Parathyroid adenoma (tissue), 2 donors: Measurements from ENCODE around the gene ASTN2.

ENCODE experiments used
- H2AFZ ChIP-seq: fragments of 300-600 bp; sonication (generic); one replicate; pipeline ENCODE4 v1.7.0; 2017; ENCODE audit warnings: antibody characterized with exemption, mild to moderate bottlenecking
- H3K27ac ChIP-seq: fragments of 300-600 bp; sonication (generic); one replicate; pipeline ENCODE4 v1.7.0; 2017
- H3K27me3 ChIP-seq: fragments of 300-600 bp; sonication (generic); one replicate; pipeline ENCODE4 v1.7.0; 2017; ENCODE audit warnings: low read length; ENCODE audit not compliant: control insufficient read depth, insufficient read depth
- H3K36me3 ChIP-seq: fragments of 300-600 bp; sonication (generic); one replicate; pipeline ENCODE4 v1.7.0; 2017; ENCODE audit warnings: low read length; ENCODE audit not compliant: control insufficient read depth, insufficient read depth
- H3K4me1 ChIP-seq: fragments of 300-600 bp; sonication (generic); one replicate; pipeline ENCODE4 v1.7.0; 2017; ENCODE audit warnings: control low read depth
- H3K4me2 ChIP-seq: fragments of 300-600 bp; sonication (generic); one replicate; pipeline ENCODE4 v1.7.0; 2017; ENCODE audit warnings: low read length
- H3K4me3 ChIP-seq: fragments of 300-600 bp; sonication (generic); one replicate; pipeline ENCODE4 v1.7.0; 2017; ENCODE audit warnings: low read depth, low read length
- H3K79me2 ChIP-seq: fragments of 300-600 bp; sonication (generic); one replicate; pipeline ENCODE4 v1.7.0; 2017; ENCODE audit warnings: control low read depth
- H3K9ac ChIP-seq: fragments of 300-600 bp; sonication (generic); one replicate; pipeline ENCODE4 v1.7.0; 2017; ENCODE audit warnings: mild to moderate bottlenecking
- H3K9me3 ChIP-seq: fragments of 300-600 bp; sonication (generic); one replicate; pipeline ENCODE4 v1.7.0; 2017; ENCODE audit warnings: low read length; ENCODE audit not compliant: control insufficient read depth
- CTCF ChIP-seq: fragments of 300-600 bp; sonication (generic); IDR thresholded peaks from one replicate; pipeline ENCODE4 v1.7.0; 2017; ENCODE audit warnings: antibody characterized with exemption, mild to moderate bottlenecking
- donor health status: primary hyperparathyroidism.

Gene ASTN2

GRCh38 chr9:117214416-117214815 lies 200.4 kb downstream of the ASTN2 start:
- Histone ChIP-seq H3K27me3 (no peaks in the 10 kb centered on the region), H3K79me2 (no peaks in the 10 kb centered on the region), H3K4me3 (no peak overlapping the region), H2AFZ (no peak overlapping the region), H3K9me3 (no peaks in the 10 kb centered on the region), H3K4me1 (no peaks in the 10 kb centered on the region), H3K9ac (no peak overlapping the region), H3K27ac (no peak overlapping the region), H3K36me3 (no peaks in the 10 kb centered on the region), H3K4me2 (no peak overlapping the region)
- TF ChIP-seq CTCF, result no peak

GRCh38 chr9:117211280-117211679 lies 203.6 kb downstream of the ASTN2 start:
- Histone ChIP-seq H3K9ac (no peak overlapping the region), H3K27ac (no peak overlapping the region), H2AFZ (no peak overlapping the region), H3K36me3 (no peaks in the 10 kb centered on the region), H3K4me3 (no peak overlapping the region), H3K4me2 (no peak overlapping the region), H3K27me3 (no peaks in the 10 kb centered on the region), H3K79me2 (no peaks in the 10 kb centered on the region), H3K9me3 (no peaks in the 10 kb centered on the region), H3K4me1 (no peaks in the 10 kb centered on the region)
- TF ChIP-seq CTCF, result no peak

- no peaks in the 10 kb centered on the region for H3K36me3 ChIP-seq
- no peak for TF ChIP-seq CTCF
- no peaks in the 10 kb centered on the region for H3K4me1 ChIP-seq
- H3K4me3 ChIP-seq, result no peak overlapping the region
- H3K9me3 ChIP-seq, result no peaks in the 10 kb centered on the region
- no peak overlapping the region for H2AFZ ChIP-seq
- no peaks in the 10 kb centered on the region for H3K79me2 ChIP-seq
- no peak overlapping the region for H3K27ac ChIP-seq
- H3K4me2 ChIP-seq, result no peak overlapping the region
- H3K27me3 ChIP-seq, result no peaks in the 10 kb centered on the region
- H3K9ac ChIP-seq, result no peak overlapping the region
Measured at GRCh38 chr9:117205806-117206205, 209.1 kb downstream of the ASTN2 start.

- Histone ChIP-seq H3K79me2 (no peaks in the 10 kb centered on the region), H3K36me3 (no peaks in the 10 kb centered on the region), H3K9ac (no peak overlapping the region), H3K4me3 (no peak overlapping the region), H3K4me2 (no peak overlapping the region), H2AFZ (no peak overlapping the region), H3K27me3 (no peaks in the 10 kb centered on the region), H3K9me3 (no peaks in the 10 kb centered on the region), H3K4me1 (no peaks in the 10 kb centered on the region), H3K27ac (no peak overlapping the region)
- TF ChIP-seq CTCF, result no peak
Measured at GRCh38 chr9:117204971-117205370, 209.9 kb downstream of the ASTN2 start.

GRCh38 chr9:117191504-117192261 lies 223.2 kb downstream of the ASTN2 start:
- TF ChIP-seq CTCF, result no peak

More at GRCh38 chr9:117191504-117192261, 223.2 kb downstream of the ASTN2 start:
- Histone ChIP-seq H3K27ac (no peak overlapping the region), H3K4me1 (no peaks in the 10 kb centered on the region), H3K9me3 (no peaks in the 10 kb centered on the region), H3K36me3 (no peaks in the 10 kb centered on the region), H3K4me3 (no peak overlapping the region), H2AFZ (no peak overlapping the region), H3K9ac (no peak overlapping the region), H3K4me2 (no peak overlapping the region), H3K27me3 (no peaks in the 10 kb centered on the region), H3K79me2 (no peaks in the 10 kb centered on the region)
